Muscle layer of duodenum (tissue), 2 donors: ENCODE results near the gene HNRNPL.
A peak's percentile ranks its signal among the peaks of the same experiment; 100 is the strongest.
"Not testable (repeated sequence)": the region's sequence is repeated elsewhere in the genome, so short reads cannot be mapped to it uniquely, and the experiment has no call there.

Experiments
- H3K27ac ChIP-seq: one replicate; pipeline ENCODE4 v1.7.0; 2013; ENCODE audit warnings: mild to moderate bottlenecking, low read length
- H3K27me3 ChIP-seq: one replicate; pipeline ENCODE4 v1.7.0; 2013; ENCODE audit warnings: low read depth, mild to moderate bottlenecking, control low read depth, low read length
- H3K36me3 ChIP-seq, 2 donors: one replicate each; pipeline ENCODE4 v1.7.0; 2013; ENCODE audit warnings: low read length in 2 of 2, control low read depth in 1 of 2, mild to moderate bottlenecking in 1 of 2; ENCODE audit not compliant: insufficient read depth in 2 of 2, control insufficient read depth in 1 of 2
- H3K4me1 ChIP-seq, 2 donors: one replicate each; pipeline ENCODE4 v1.7.0; 2013; ENCODE audit warnings: low read length in 2 of 2, mild to moderate bottlenecking in 2 of 2, control low read depth in 1 of 2, moderate library complexity in 1 of 2; ENCODE audit not compliant: insufficient read depth in 2 of 2, control insufficient read depth in 1 of 2
- H3K4me3 ChIP-seq, 2 donors: one replicate each; pipeline ENCODE4 v1.7.0; 2013; ENCODE audit warnings: low read length in 2 of 2, low read depth in 1 of 2, mild to moderate bottlenecking in 1 of 2
- H3K9me3 ChIP-seq, 2 donors: one replicate each; pipeline ENCODE4 v1.7.0; 2013; ENCODE audit warnings: low read length in 2 of 2, control low read depth in 1 of 2, mild to moderate bottlenecking in 1 of 2; ENCODE audit not compliant: control insufficient read depth in 1 of 2
- donor health status: healthy.

Gene HNRNPL

GRCh38 chr19:38880882-38881609 lies 31.3 kb upstream of the HNRNPL start:
- Histone ChIP-seq H3K27ac (no peak overlapping the region), H3K36me3 (peaks cover under 1 to 37% of the 10 kb centered on the region in 2 donors), H3K4me1 (no peaks in the 10 kb centered on the region), H3K4me3 (no peak overlapping the region), H3K27me3 (no peaks in the 10 kb centered on the region), H3K9me3 (no peaks in the 10 kb centered on the region)

- Histone ChIP-seq H3K27ac (no peak overlapping the region), H3K4me3 (no peak overlapping the region), H3K36me3 (peaks cover 0 to 37% of the 10 kb centered on the region in 2 donors), H3K4me1 (no peaks in the 10 kb centered on the region), H3K9me3 (no peaks in the 10 kb centered on the region), H3K27me3 (no peaks in the 10 kb centered on the region)
These were observed 30.5 kb upstream of the HNRNPL start for GRCh38 chr19:38880076-38880881.

- H3K27me3 ChIP-seq, result no peaks in the 10 kb centered on the region
- H3K27ac ChIP-seq, result no peak overlapping the region
- no peak overlapping the region for H3K4me3 ChIP-seq
- no peaks in the 10 kb centered on the region for H3K9me3 ChIP-seq
- no peaks in the 10 kb centered on the region for H3K4me1 ChIP-seq
- peaks cover 0 to 37% of the 10 kb centered on the region in 2 donors for H3K36me3 ChIP-seq
These were observed 29.6 kb upstream of the HNRNPL start for GRCh38 chr19:38879400-38879751.

GRCh38 chr19:38878575-38879399 lies 29.0 kb upstream of the HNRNPL start:
- H3K27ac ChIP-seq, result peak overlapping the region; percentile 80
- no peaks in the 10 kb centered on the region for H3K4me1 ChIP-seq
- no peaks in the 10 kb centered on the region for H3K27me3 ChIP-seq
- H3K36me3 ChIP-seq, result peaks cover 0 to 37% of the 10 kb centered on the region in 2 donors
- H3K9me3 ChIP-seq, result no peaks in the 10 kb centered on the region
- no peak overlapping the region for H3K4me3 ChIP-seq

- peak within 1 kb of the TSS; percentile 80 for H3K27ac ChIP-seq
These were observed 28.2 kb upstream of the HNRNPL start, which contains the start of gene RINL for GRCh38 chr19:38877781-38878574. Gene RINL, minus strand, starts transcription at chr19:38878275. Its CDS starts 1,533 bp downstream, at chr19:38876742.

GRCh38 chr19:38875656-38876395 lies 26.0 kb upstream of the HNRNPL start:
- H3K27me3 ChIP-seq, result no peaks in the 10 kb centered on the region
- peaks cover 0 to 21% of the 10 kb centered on the region in 2 donors for H3K36me3 ChIP-seq
- no peaks in the 10 kb centered on the region for H3K4me1 ChIP-seq
- no peak overlapping the region for H3K4me3 ChIP-seq
- H3K27ac ChIP-seq, result no peak overlapping the region
- no peaks in the 10 kb centered on the region for H3K9me3 ChIP-seq

More at GRCh38 chr19:38877781-38878574, 28.2 kb upstream of the HNRNPL start, which contains the start of gene RINL:
- Histone ChIP-seq H3K36me3 (peaks cover 0 to 33% of the 10 kb centered on the region in 2 donors), H3K4me1 (no peaks in the 10 kb centered on the region), H3K27me3 (no peaks in the 10 kb centered on the region), H3K4me3 (no peak within 1 kb of the TSS), H3K9me3 (no peaks in the 10 kb centered on the region)

- H3K9me3 ChIP-seq, H3K36me3 ChIP-seq, H3K27me3 ChIP-seq, H3K4me3 ChIP-seq, H3K27ac ChIP-seq: not testable (repeated sequence)
- peaks cover 0 to 15% of the 10 kb centered on the region in 2 donors for H3K4me1 ChIP-seq
These were observed 23.6 kb upstream of the HNRNPL start for GRCh38 chr19:38873400-38873799.

- H3K9me3 ChIP-seq, result no peaks in the 10 kb centered on the region
- no peaks in the 10 kb centered on the region for H3K27me3 ChIP-seq
- no peaks in the 10 kb centered on the region for H3K36me3 ChIP-seq
- H3K4me1 ChIP-seq, result peaks cover 0 to 15% of the 10 kb centered on the region in 2 donors
- no peak overlapping the region for H3K27ac ChIP-seq
- H3K4me3 ChIP-seq, result peak overlapping the region in 1 of 2 donors; percentile 71
These were observed 20.8 kb upstream of the HNRNPL start for GRCh38 chr19:38870612-38871011.

- H3K36me3 ChIP-seq, result no peaks in the 10 kb centered on the region
- no peaks in the 10 kb centered on the region for H3K9me3 ChIP-seq
- no peak overlapping the region for H3K27ac ChIP-seq
- peak overlapping the region; percentile 60 to 71 for H3K4me3 ChIP-seq
- H3K27me3 ChIP-seq, result no peaks in the 10 kb centered on the region
- H3K4me1 ChIP-seq, result peaks cover 0 to 15% of the 10 kb centered on the region in 2 donors
These were observed 20.2 kb upstream of the HNRNPL start for GRCh38 chr19:38869836-38870607.
